Measurements from ENCODE around the gene OR52L1.

GRCh38 chr11:5937868-5938602 lies 48.8 kb downstream of the OR52L1 start:
- TF ChIP-seq, protein P1, sequence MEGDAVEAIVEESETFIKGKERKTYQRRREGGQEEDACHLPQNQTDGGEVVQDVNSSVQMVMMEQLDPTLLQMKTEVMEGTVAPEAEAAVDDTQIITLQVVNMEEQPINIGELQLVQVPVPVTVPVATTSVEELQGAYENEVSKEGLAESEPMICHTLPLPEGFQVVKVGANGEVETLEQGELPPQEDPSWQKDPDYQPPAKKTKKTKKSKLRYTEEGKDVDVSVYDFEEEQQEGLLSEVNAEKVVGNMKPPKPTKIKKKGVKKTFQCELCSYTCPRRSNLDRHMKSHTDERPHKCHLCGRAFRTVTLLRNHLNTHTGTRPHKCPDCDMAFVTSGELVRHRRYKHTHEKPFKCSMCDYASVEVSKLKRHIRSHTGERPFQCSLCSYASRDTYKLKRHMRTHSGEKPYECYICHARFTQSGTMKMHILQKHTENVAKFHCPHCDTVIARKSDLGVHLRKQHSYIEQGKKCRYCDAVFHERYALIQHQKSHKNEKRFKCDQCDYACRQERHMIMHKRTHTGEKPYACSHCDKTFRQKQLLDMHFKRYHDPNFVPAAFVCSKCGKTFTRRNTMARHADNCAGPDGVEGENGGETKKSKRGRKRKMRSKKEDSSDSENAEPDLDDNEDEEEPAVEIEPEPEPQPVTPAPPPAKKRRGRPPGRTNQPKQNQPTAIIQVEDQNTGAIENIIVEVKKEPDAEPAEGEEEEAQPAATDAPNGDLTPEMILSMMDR (IDR thresholded peaks at IDR 0.05; ENCODE audit: control extremely low read depth in 1 of 3, insufficient read depth in 1 of 3, low read depth in 1 of 3, low read length in 3 of 3) = no peak
- TF ChIP-seq RXRA (IDR thresholded peaks at IDR 0.05; ENCODE audit: insufficient read depth, low read depth, low read length) = no peak
- TF ChIP-seq PHF8 (conservative IDR thresholded peaks at IDR 0.05; ENCODE audit: low read depth, low read length) = no peak
- TF ChIP-seq EZH2 (IDR thresholded peaks at IDR 0.05; ENCODE audit: low read depth, low read length, severe bottlenecking) = no peak
- TF ChIP-seq, protein P2, sequence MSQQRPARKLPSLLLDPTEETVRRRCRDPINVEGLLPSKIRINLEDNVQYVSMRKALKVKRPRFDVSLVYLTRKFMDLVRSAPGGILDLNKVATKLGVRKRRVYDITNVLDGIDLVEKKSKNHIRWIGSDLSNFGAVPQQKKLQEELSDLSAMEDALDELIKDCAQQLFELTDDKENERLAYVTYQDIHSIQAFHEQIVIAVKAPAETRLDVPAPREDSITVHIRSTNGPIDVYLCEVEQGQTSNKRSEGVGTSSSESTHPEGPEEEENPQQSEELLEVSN (IDR thresholded peaks at IDR 0.05) = no peak
- TF ChIP-seq POLR2A (IDR thresholded peaks at IDR 0.05; ENCODE audit: control extremely low read depth in 1 of 2, low read depth in 2 of 2, low read length in 2 of 2) = no peak
- TF ChIP-seq TAF1 (IDR thresholded peaks at IDR 0.05; ENCODE audit: low read depth, low read length) = no peak
- TF ChIP-seq SUZ12 (IDR thresholded peaks at IDR 0.05; ENCODE audit: low read length) = no peak
- TF ChIP-seq POLR2AphosphoS5 (IDR thresholded peaks at IDR 0.05; ENCODE audit: low read depth, low read length) = no peak
- TF ChIP-seq YY1 (IDR thresholded peaks at IDR 0.05; ENCODE audit: low read depth, low read length) = no peak

Measured in H1 (cell line).